GM23338 (cell line): ENCODE results near the gene MEGF11. TPM values are rescaled to one million over a fixed set of nuclear protein-coding genes. Genes with fewer than 3 reads are reported as not detected.

Experiments
- ATAC-seq: fragments of 200-7000 bp; cut with Tn5 transposase; 3 replicates; pipeline ENCODE4 v1.9.1; 2020
- DNase-seq: peaks from one replicate; pipeline ENCODE4 v3.0.0-alpha.2; 2015; ENCODE audit warnings: low spot score
- H2AFZ ChIP-seq: fragments of 200-600 bp; sonication (generic); 2 replicates; pipeline ENCODE4 v1.8.0; 2016; ENCODE audit warnings: antibody characterized with exemption, mild to moderate bottlenecking, moderate library complexity
- H3F3A ChIP-seq: fragments of 200-600 bp; sonication (generic); replicated peaks from 2 replicates; pipeline ENCODE4 v1.8.0; 2017; ENCODE audit warnings: antibody characterized with exemption, mixed run types, low read depth
- H3K27ac ChIP-seq: fragments of 200-600 bp; sonication (generic); 2 replicates; pipeline ENCODE4 v1.6.1; 2016; ENCODE audit warnings: low read depth
- H3K27me3 ChIP-seq: fragments of 200-600 bp; sonication (generic); 2 replicates; pipeline ENCODE4 v1.8.0; 2016; ENCODE audit warnings: mild to moderate bottlenecking, mixed run types, moderate library complexity; ENCODE audit not compliant: insufficient read depth
- H3K36me3 ChIP-seq: fragments of 200-600 bp; sonication (generic); 2 replicates; pipeline ENCODE4 v1.8.0; 2016; ENCODE audit warnings: mild to moderate bottlenecking; ENCODE audit not compliant: insufficient read depth
- H3K4me1 ChIP-seq: fragments of 200-600 bp; sonication (generic); 2 replicates; pipeline ENCODE4 v1.8.0; 2016; ENCODE audit warnings: mild to moderate bottlenecking, moderate library complexity; ENCODE audit not compliant: insufficient read depth
- H3K4me2 ChIP-seq: fragments of 200-600 bp; sonication (generic); 2 replicates; pipeline ENCODE4 v1.7.1; 2017; ENCODE audit warnings: mixed run types
- H3K4me3 ChIP-seq: fragments of 200-600 bp; sonication (generic); 2 replicates; pipeline ENCODE4 v1.6.1; 2016; ENCODE audit warnings: mixed run types
- H3K79me2 ChIP-seq: fragments of 200-600 bp; sonication (generic); replicated peaks from 2 replicates; pipeline ENCODE4 v1.8.0; 2017; ENCODE audit warnings: mild to moderate bottlenecking; ENCODE audit not compliant: insufficient read depth
- H3K9me2 ChIP-seq: fragments of 200-600 bp; sonication (generic); 2 replicates; pipeline ENCODE4 v1.8.0; 2017; ENCODE audit not compliant: insufficient read depth
- H4K20me1 ChIP-seq: fragments of 200-600 bp; sonication (generic); replicated peaks from 2 replicates; pipeline ENCODE4 v1.8.0; 2017; ENCODE audit warnings: mild to moderate bottlenecking; ENCODE audit not compliant: insufficient read depth
- H3K27ac Mint-ChIP-seq: 2 replicates; pipeline ENCODE4 v1.8.0; 2020; ENCODE audit warnings: inconsistent platforms, mild to moderate bottlenecking, moderate library complexity, mixed read lengths
- H3K27me3 Mint-ChIP-seq: 3 replicates; pipeline ENCODE4 v1.8.0; 2022; ENCODE audit warnings: low read depth, mild to moderate bottlenecking, moderate library complexity, mixed read lengths, inconsistent platforms; ENCODE audit not compliant: insufficient read depth, poor library complexity
- H3K36me3 Mint-ChIP-seq: 3 replicates; pipeline ENCODE4 v1.8.0; 2021; ENCODE audit warnings: low read depth, mild to moderate bottlenecking, inconsistent platforms, moderate library complexity, mixed read lengths
- H3K4me1 Mint-ChIP-seq: 3 replicates; pipeline ENCODE4 v1.8.0; 2020; ENCODE audit warnings: mild to moderate bottlenecking, inconsistent platforms, mixed read lengths
- H3K4me3 Mint-ChIP-seq: 3 replicates; pipeline ENCODE4 v1.8.0; 2021; ENCODE audit warnings: moderate library complexity, mild to moderate bottlenecking, inconsistent platforms, mixed read lengths
- H3K9me3 Mint-ChIP-seq: 3 replicates; pipeline ENCODE4 v1.8.0; 2020; ENCODE audit warnings: moderate library complexity, mild to moderate bottlenecking, inconsistent platforms, mixed read lengths
- ETS1 ChIP-seq: IDR thresholded peaks from 2 replicates; pipeline ENCODE4 v1.6.1; 2016; ENCODE audit warnings: antibody characterized with exemption
- EZH2 ChIP-seq: fragments of 200-600 bp; sonication (generic); IDR thresholded peaks from one replicate; pipeline ENCODE4 v1.8.0; 2017; ENCODE audit warnings: antibody characterized with exemption, mild to moderate bottlenecking, low read depth; ENCODE audit not compliant: unreplicated experiment
- EZH2phosphoT487 ChIP-seq: fragments of 200-600 bp; sonication (generic); IDR thresholded peaks from one replicate; pipeline ENCODE4 v1.8.1; 2018; ENCODE audit warnings: antibody characterized with exemption; ENCODE audit not compliant: unreplicated experiment
- NANOG ChIP-seq: IDR thresholded peaks from 2 replicates; pipeline ENCODE4 v1.6.1; 2016; ENCODE audit warnings: antibody characterized with exemption, borderline replicate concordance
- STAT1 ChIP-seq: IDR thresholded peaks from one replicate; pipeline ENCODE4 v1.6.1; 2016; ENCODE audit warnings: antibody characterized with exemption; ENCODE audit not compliant: unreplicated experiment
- ZNF114 ChIP-seq: fragments of 250-450 bp; sonication (Bioruptor Pico); IDR thresholded peaks from 2 replicates; pipeline ENCODE4 v1.5.0; 2020; ENCODE audit warnings: mild to moderate bottlenecking, moderate library complexity
- ZNF462 ChIP-seq: fragments of 250-450 bp; sonication (Bioruptor Pico); IDR thresholded peaks from 2 replicates; pipeline ENCODE4 v1.5.0; 2020; ENCODE audit warnings: mild to moderate bottlenecking, moderate library complexity
- polyA plus RNA-seq: library from polyadenylated mRNA; unstranded; fragments of >200 nt; fragmentation: Nextera tagmentation; extraction: Ambion mirVana; gene quantifications from 2 replicates; pipeline ENCODE4 v1.2.1, GENCODE V29; 2016
- total RNA-seq: library from RNA; depleted of rRNA; stranded (reverse); fragments of >200 nt; shearing (Covaris generic); gene quantifications from 2 replicates; pipeline ENCODE4 v1.2.3, GENCODE V29; 2014

The MEGF11 gene
- total and polyA plus RNA-seq, 2 experiments from 2014 or later = 1.3 to 1.9 TPM

DNA sequence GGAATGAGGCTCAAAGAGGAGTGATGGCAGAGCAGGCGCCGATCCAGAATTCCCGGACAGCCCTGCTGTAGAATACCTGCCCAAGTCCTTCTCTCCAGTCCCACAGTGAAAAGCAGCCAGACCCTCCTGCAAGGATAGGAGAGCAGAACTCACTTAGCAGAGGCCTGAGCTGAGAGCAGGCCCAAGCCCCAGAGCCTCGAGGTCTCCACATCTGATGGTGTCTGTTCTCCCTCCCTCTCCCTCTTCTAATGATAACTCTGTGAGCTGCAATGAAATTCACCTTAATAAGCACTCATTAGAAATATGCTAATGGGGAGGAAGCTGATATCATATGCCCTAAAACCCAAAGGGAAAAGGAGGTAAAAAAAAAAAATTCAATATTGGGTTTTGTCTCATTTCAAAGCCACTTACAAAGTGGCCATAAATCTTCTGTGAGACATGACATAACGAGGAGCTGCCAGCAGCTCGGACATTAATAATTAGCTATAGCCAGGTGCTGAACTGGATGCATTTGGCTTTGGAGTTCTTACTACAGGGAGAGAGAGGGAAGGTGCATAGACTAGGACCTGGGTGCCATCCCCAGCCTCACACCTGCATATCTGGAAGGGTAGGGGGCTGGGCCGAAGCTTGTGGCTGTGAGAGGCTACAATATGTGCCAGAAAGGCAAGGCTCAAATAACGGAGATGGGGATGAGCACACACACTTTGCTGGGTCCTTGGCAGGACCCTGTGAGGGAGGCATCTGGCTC is 108.4 kb downstream of the MEGF11 start (continued):
- no peak for TF ChIP-seq ZNF462 (CRISPR knock-in tag)
- TF ChIP-seq STAT1 = no peak

GRCh38 chr15:66142285-66142684 is 111.3 kb downstream of the MEGF11 start:
- H3K36me3 Mint-ChIP-seq = no peaks in the 10 kb centered on the region
- H3K27ac Mint-ChIP-seq = no peak overlapping the region
- Histone ChIP-seq H3K9me2 (no peaks in the 10 kb centered on the region), H3K79me2 (no peaks in the 10 kb centered on the region), H3K36me3 (no peaks in the 10 kb centered on the region), H3F3A (no peaks in the 10 kb centered on the region), H3K27ac (no peak overlapping the region), H3K27me3 (no peaks in the 10 kb centered on the region), H2AFZ (no peak overlapping the region), H4K20me1 (no peaks in the 10 kb centered on the region), H3K4me3 (no peak overlapping the region), H3K4me2 (no peak overlapping the region), H3K4me1 (no peaks in the 10 kb centered on the region; the same call in 1 of the 2 replicates)
- ATAC-seq (no peak), DNase-seq (no peak)
- no peak overlapping the region for H3K4me3 Mint-ChIP-seq
- H3K9me3 Mint-ChIP-seq = no peaks in the 10 kb centered on the region
- peaks cover 7% of the 10 kb centered on the region for H3K27me3 Mint-ChIP-seq
- H3K4me1 Mint-ChIP-seq = peaks cover 30% of the 10 kb centered on the region
- TF ChIP-seq ETS1 = no peak
- no peak for TF ChIP-seq EZH2
- no peak for TF ChIP-seq ZNF462 (CRISPR knock-in tag)
- no peak for TF ChIP-seq EZH2phosphoT487
- TF ChIP-seq ZNF114 (CRISPR knock-in tag) = no peak
- no peak for TF ChIP-seq NANOG
